ENCODE measurements around the gene SCAND1. TPM values are rescaled to one million over a fixed set of nuclear protein-coding genes. Genes with fewer than 3 reads are reported as not detected.

Gene SCAND1
- total RNA-seq, 1 donor from 2014 or later: 51.9 TPM

DNA sequence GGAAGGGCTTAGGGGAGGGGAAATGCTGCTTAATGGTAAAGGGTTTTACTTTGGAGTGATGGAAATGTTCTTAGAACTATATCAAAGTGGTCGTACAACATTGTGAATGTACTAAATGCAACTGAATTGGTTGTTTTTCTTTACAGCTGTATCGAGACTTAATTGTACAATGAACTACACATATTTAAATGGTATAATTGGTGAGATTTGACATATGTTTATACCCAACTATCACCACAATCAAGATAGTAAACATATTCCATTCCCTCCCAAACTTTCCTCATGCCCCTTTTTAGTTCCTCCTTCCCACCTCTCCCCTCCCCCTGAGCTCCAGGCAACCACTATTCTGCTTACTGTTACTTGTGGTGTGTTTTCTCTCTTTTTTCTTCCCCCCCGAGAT lies 44.0 kb downstream of the SCAND1 start:
- intact Hi-C loops (cut with DNase I): no loop called here
- no peak overlapping the region for H3K27ac ChIP-seq
- peaks cover 61% of the 10 kb centered on the region for H3K36me3 ChIP-seq
- DNase-seq: no peak
- TF ChIP-seq, protein P1, sequence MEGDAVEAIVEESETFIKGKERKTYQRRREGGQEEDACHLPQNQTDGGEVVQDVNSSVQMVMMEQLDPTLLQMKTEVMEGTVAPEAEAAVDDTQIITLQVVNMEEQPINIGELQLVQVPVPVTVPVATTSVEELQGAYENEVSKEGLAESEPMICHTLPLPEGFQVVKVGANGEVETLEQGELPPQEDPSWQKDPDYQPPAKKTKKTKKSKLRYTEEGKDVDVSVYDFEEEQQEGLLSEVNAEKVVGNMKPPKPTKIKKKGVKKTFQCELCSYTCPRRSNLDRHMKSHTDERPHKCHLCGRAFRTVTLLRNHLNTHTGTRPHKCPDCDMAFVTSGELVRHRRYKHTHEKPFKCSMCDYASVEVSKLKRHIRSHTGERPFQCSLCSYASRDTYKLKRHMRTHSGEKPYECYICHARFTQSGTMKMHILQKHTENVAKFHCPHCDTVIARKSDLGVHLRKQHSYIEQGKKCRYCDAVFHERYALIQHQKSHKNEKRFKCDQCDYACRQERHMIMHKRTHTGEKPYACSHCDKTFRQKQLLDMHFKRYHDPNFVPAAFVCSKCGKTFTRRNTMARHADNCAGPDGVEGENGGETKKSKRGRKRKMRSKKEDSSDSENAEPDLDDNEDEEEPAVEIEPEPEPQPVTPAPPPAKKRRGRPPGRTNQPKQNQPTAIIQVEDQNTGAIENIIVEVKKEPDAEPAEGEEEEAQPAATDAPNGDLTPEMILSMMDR (IDR thresholded peaks at IDR 0.05): no peak
- H3K9me3 ChIP-seq: no peaks in the 10 kb centered on the region
- H3K4me3 ChIP-seq: no peak overlapping the region
- no peak for ATAC-seq
- H3K4me1 ChIP-seq: no peaks in the 10 kb centered on the region
- H3K27me3 ChIP-seq (ENCODE audit: low read depth): no peaks in the 10 kb centered on the region

DNA sequence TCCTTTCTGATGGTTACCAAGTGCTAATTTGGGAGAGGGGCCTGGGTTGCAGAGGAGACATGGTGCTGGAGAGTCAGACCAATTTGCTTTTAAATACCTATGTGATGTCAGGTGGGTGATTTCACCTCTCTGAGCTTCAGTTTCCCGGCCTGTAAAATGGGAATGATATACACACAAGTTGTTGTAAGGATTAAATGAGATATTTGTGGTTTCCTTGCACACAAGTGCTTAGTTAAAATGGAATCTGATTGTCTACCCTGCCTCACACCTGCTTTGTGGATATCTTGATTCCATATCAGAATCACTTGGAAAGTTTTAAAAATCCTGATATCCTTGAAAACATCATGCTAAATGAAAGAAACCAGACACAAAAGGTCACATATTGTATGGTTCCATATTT lies 44.5 kb downstream of the SCAND1 start:
- ATAC-seq (no peak), DNase-seq (no peak)
- no peak overlapping the region for H3K4me3 ChIP-seq
- H3K4me1 ChIP-seq: no peaks in the 10 kb centered on the region
- H3K9me3 ChIP-seq: no peaks in the 10 kb centered on the region
- H3K36me3 ChIP-seq: peaks cover 56% of the 10 kb centered on the region
- no peak overlapping the region for H3K27ac ChIP-seq
- TF ChIP-seq, protein P1 (IDR thresholded peaks at IDR 0.05): no peak
- no peaks in the 10 kb centered on the region for H3K27me3 ChIP-seq (ENCODE audit: low read depth)
- intact Hi-C loops (cut with DNase I): no loop called here

DNA sequence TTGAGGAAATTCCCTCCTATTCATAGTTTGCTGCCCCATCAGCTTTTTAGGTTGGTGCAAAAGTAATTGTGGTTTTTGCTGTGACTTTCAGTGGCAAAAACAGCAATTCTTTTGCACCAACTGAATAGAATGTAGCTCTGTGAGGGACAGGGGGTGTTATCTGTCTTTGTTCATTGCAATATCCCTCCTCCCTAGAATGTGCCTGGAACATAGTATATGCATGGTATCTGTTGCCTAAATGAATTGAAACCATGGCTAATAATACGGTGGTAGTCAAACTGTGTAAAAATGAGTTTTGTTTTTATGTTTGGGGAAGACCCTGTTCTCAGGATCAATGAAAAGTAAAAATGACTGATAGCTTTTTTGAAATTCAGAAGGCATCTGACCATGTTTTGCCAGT lies 45.1 kb downstream of the SCAND1 start:
- intact Hi-C loops (cut with DNase I): no loop called here
- Histone ChIP-seq H3K4me3 (no peak overlapping the region), H3K4me1 (no peaks in the 10 kb centered on the region), H3K36me3 (peaks cover 50% of the 10 kb centered on the region), H3K27me3 (ENCODE audit: low read depth) (no peaks in the 10 kb centered on the region), H3K9me3 (no peaks in the 10 kb centered on the region), H3K27ac (no peak overlapping the region)
- no peak for ATAC-seq
- DNase-seq: no peak
- TF ChIP-seq, protein P1 (IDR thresholded peaks at IDR 0.05): no peak

DNA sequence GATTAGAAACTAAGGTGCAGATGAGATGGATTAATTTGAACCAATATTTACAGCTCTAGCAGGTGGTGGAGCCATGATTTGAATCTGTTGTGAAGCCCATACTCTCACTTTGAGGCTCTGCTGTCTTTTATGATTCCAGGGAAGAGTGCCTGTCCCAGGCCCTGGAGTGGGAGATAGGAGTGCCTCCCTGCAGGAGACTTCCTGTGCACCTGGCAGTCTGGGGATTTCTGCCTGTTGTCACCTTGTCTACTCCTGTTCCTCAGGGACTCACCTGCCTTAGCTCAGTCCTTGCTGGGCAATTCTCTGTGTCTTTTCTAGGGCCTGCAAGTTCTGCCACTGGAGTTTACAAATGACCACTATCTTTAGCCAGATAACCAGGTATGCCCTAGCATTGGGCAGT lies 46.3 kb downstream of the SCAND1 start:
- no peak for DNase-seq
- ATAC-seq: no peak
- intact Hi-C loops (cut with DNase I): no loop called here

DNA sequence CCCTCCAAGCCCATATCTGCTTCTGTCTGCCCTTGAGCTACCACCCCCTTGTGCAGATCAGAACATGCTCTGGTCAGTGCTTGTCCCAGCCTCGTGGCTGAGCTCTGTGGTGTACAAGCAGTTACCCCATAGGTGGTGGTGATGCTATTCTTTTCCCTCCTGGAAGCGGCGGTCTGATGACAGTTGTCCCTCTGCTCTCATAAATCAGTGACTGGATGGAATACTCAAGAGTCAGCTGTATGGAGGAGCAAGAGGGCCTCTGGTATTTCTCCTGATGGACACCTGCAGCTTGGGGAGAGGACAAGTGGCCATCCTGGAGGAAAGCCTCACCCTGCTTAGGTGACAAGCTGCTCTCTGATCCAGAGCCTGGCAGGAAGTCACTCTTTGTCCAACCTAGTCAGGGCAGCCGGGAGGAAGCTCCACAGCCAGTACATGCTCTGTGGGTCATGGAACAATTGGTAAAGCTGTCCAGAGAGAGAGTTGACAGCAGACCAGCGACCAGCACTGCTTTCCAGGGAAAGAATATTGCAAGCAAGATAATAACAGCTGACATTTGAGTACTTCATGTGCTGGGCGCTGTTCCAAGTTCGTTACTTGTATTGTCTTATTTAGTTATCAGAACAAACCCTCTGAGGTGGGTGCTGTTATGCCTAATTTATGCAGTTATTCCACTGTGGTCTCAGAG lies 47.1 kb downstream of the SCAND1 start:
- peak; percentile 24 to 35 for ATAC-seq
- Histone ChIP-seq H3K4me3 (no peak overlapping the region), H3K27me3 (ENCODE audit: low read depth) (no peaks in the 10 kb centered on the region), H3K4me1 (no peaks in the 10 kb centered on the region), H3K36me3 (peaks cover 38% of the 10 kb centered on the region), H3K9me3 (no peaks in the 10 kb centered on the region), H3K27ac (no peak overlapping the region)
- TF ChIP-seq, protein P1 (IDR thresholded peaks at IDR 0.05): no peak
- no peak for DNase-seq
- intact Hi-C loops (cut with DNase I): no loop called here

More for the DNA sequence above, 46.3 kb downstream of the SCAND1 start:
- TF ChIP-seq, protein P1 (IDR thresholded peaks at IDR 0.05): no peak
- H3K27ac ChIP-seq: no peak overlapping the region
- H3K4me1 ChIP-seq: no peaks in the 10 kb centered on the region
- H3K4me3 ChIP-seq: no peak overlapping the region
- no peaks in the 10 kb centered on the region for H3K27me3 ChIP-seq (ENCODE audit: low read depth)
- H3K9me3 ChIP-seq: no peaks in the 10 kb centered on the region
- H3K36me3 ChIP-seq: peaks cover 45% of the 10 kb centered on the region
